ENCODE results near the gene SLC37A3.
"Not testable (repeated sequence)": the region's sequence is repeated elsewhere in the genome, so short reads cannot be mapped to it uniquely, and the experiment has no call there.

The SLC37A3 gene, protein sequence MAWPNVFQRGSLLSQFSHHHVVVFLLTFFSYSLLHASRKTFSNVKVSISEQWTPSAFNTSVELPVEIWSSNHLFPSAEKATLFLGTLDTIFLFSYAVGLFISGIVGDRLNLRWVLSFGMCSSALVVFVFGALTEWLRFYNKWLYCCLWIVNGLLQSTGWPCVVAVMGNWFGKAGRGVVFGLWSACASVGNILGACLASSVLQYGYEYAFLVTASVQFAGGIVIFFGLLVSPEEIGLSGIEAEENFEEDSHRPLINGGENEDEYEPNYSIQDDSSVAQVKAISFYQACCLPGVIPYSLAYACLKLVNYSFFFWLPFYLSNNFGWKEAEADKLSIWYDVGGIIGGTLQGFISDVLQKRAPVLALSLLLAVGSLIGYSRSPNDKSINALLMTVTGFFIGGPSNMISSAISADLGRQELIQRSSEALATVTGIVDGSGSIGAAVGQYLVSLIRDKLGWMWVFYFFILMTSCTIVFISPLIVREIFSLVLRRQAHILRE

DNA sequence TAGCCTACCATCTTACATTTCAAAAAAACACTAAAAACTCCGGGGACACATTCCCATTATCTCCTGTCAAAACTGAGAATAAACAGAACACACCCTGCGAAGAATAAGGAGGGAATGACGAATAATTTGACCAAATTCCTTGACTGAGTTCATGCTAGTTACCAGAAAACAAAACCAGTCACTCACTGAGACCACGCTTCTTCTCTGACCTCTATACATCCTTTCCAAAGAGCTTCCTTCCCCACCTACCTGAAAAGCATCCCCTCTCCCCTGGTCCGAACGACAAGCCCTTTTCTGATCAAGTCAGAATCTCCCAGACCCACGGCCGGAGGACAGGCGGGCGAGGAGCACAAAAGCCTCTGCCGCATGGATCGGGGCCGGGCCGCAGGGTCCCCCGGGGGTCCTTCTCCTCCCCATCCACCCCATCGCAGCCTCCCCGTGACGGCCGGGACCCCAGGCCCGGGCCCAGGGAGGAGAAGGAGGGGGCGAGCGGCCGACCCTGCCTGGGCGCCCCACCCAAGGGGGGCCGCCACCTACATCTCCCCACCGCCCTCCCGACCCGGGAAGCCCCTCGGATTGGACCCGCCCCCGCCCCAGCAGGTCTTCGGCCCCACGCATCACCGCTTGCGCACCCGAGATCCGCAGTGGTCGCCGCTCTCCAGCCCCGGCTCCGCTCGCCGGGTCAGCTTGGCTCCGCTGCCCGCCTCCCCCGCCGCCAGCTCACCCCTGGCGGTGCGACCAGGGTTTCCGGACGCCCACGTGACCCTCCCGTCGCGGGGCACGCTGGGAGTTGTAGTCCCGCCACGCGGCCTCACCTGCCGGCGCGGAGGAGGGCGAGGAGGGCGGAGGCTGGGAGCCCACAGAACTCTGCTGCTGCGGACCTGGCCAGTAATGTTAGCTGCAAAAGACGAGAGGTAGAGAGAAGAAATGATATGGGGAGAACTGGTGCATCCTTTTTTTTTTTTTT is at the start of gene SLC37A3:
Gene SLC37A3 (minus strand): TSS at position 747 of the 967 bp plus-strand sequence. CDS start 16,004 bp downstream, outside the sequence.
- DNase-seq: peak; percentile 80 to 89
- TF ChIP-seq POLR2A (IDR thresholded peaks at IDR 0.05; ENCODE audit: low read length) (peak; percentile 47), GATA1 (IDR thresholded peaks at IDR 0.05; ENCODE audit: low read depth, low read length) (no peak)

DNA sequence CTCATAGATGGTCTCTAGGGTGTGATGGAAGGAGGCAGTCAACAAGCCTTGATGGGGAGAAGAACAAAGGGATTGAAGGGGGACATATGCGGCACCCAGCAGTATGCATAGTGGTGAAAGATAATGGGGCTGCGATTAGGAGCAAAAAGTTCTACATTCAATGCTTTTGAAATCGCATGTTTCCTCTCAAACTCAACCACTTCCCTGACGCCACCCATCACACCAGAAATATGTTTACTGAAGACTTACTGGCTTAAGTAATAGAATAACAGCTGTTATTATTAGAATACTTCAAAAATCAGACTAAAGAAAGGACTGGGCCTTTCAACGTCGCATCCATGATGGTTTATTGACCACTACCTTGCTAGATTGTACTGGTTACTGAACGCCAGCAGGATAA is 49.5 kb upstream of the SLC37A3 start:
- no peak for TF ChIP-seq GATA1 (IDR thresholded peaks at IDR 0.05; ENCODE audit: low read depth, low read length)
- no peak for TF ChIP-seq POLR2A (IDR thresholded peaks at IDR 0.05; ENCODE audit: low read length)
- DNase-seq: no peak

GRCh38 chr7:140446467-140446866 is 48.1 kb upstream of the SLC37A3 start:
- no peak for TF ChIP-seq GATA1 (IDR thresholded peaks at IDR 0.05; ENCODE audit: low read depth, low read length)
- TF ChIP-seq POLR2A (IDR thresholded peaks at IDR 0.05; ENCODE audit: low read length): no peak
- no peak for DNase-seq

DNA sequence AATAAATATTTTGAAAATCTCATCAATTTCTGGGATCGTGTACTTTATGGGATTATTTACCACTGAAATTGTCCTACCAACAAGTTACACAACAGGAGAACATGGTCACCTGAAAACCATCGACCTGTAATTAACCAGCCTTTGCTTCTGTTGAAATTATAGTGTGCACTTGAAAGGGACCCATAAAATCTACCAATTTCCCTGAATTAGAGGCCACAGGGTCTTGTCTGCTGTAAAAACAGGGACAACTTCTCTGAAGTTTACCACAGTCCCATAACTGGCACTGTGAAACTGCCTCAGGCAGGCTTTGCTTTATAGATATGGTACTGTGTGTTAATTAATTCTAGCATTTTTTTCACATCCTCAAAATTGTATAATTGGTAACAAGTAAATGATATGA is 43.2 kb upstream of the SLC37A3 start:
- TF ChIP-seq POLR2A (IDR thresholded peaks at IDR 0.05; ENCODE audit: low read length) (no peak), GATA1 (IDR thresholded peaks at IDR 0.05; ENCODE audit: low read depth, low read length) (no peak)
- no peak for DNase-seq

DNA sequence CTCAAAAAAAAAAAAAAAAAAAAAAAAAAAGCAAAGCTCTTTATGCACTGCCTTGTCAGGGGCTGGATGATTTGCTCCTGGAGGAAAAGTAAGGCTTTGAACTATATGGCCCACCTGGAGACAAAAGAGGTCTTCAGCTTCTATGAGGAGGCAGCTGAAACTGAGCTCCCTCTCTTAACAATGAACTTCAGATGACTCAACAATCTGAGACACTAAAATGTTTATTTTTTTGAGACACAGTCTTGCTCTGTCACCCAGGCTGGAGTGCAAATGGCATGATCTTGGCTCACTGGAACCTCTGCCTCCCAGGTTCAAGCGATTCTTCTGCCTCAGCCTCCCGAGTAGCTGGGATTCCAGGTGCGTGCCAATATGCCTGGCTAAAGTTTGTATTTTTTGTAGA is 42.3 kb upstream of the SLC37A3 start:
- DNase-seq: no peak

DNA sequence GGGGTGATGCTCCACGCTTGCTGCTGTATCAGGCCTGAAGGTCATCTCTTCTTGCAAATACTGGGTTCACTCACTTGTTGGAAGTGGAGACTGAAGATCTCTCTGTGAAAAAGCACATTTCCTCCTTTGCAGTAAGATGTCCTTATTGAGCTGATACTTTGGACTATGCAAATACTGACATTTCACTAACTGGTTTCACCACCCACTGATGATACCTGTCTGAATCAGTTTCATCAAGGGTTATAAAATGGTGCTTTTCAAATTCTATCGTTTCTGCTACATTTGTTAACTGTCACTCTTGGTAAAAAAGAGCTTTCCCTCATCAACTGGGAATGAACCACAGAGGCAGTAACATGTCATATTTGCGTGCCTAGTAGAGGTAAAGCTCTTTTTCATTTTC is 41.0 kb upstream of the SLC37A3 start:
- no peak for TF ChIP-seq GATA1 (IDR thresholded peaks at IDR 0.05; ENCODE audit: low read depth, low read length)
- TF ChIP-seq POLR2A (IDR thresholded peaks at IDR 0.05; ENCODE audit: low read length): no peak
- DNase-seq: no peak

More for the DNA sequence above, 42.3 kb upstream of the SLC37A3 start:
- no peak for TF ChIP-seq POLR2A (IDR thresholded peaks at IDR 0.05; ENCODE audit: low read length)
- no peak for TF ChIP-seq GATA1 (IDR thresholded peaks at IDR 0.05; ENCODE audit: low read depth, low read length)

DNA sequence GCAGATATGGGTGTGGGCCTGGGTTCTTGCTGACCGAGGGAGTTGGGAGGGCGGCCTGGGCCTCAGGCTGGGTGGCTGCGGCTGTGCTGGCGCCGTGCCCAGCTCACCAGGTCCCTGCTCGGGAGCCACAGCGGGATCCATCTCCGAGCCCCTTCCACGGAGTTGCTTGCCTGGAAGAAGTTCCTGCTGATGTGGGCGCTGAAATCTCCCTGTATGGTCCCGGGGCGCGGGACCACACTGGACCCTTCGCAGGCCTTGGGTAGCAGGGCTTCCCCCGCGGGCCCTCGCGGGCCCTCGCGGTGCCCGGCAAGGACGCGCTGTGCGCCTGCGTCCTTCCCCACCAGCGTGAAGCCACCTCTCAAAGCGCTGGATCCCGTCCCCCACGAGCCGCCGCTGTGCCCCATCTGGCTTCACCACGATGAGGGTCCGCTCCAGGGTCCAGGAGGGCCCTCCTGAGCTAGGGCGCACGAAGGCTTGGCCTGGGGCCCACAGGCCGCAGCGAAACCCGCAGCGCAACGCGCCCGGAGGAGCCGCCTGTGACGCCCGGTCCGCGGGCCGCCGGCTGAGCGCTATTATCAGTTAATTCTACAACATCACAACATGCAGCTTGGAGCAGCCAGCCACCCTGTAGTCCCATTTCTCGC is 37.0 kb upstream of the SLC37A3 start:
- DNase-seq: no peak
- TF ChIP-seq GATA1 (IDR thresholded peaks at IDR 0.05; ENCODE audit: low read depth, low read length): no peak
- TF ChIP-seq POLR2A (IDR thresholded peaks at IDR 0.05; ENCODE audit: low read length): no peak

GRCh38 chr7:140433396-140433795 is 35.1 kb upstream of the SLC37A3 start:
- no peak for DNase-seq

GRCh38 chr7:140426130-140426529 is 27.8 kb upstream of the SLC37A3 start:
- no peak for TF ChIP-seq GATA1 (IDR thresholded peaks at IDR 0.05; ENCODE audit: low read depth, low read length)
- TF ChIP-seq POLR2A (IDR thresholded peaks at IDR 0.05; ENCODE audit: low read length): no peak
- no peak for DNase-seq

More at GRCh38 chr7:140433396-140433795, 35.1 kb upstream of the SLC37A3 start:
- TF ChIP-seq GATA1 (IDR thresholded peaks at IDR 0.05; ENCODE audit: low read depth, low read length) (no peak), POLR2A (IDR thresholded peaks at IDR 0.05; ENCODE audit: low read length) (no peak)

DNA sequence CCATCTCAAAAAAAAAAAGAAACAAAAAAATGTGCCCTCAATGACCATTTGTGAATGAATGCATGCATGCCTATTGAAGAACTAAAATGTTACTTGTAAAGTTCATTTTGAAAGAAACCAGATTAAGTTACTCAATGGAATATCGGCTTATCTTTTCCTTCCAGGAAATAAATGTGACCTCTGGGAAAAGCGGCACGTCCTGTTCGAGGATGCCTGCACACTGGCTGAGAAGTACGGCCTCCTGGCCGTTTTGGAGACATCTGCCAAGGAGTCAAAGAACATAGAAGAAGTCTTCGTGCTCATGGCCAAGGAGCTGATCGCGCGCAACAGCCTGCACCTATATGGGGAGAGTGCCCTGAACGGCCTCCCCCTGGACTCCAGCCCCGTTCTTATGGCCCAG is 27.4 kb upstream of the SLC37A3 start:
- DNase-seq: no peak
- no peak for TF ChIP-seq POLR2A (IDR thresholded peaks at IDR 0.05; ENCODE audit: low read length)
- TF ChIP-seq GATA1 (IDR thresholded peaks at IDR 0.05; ENCODE audit: low read depth, low read length): no peak

- no peak for TF ChIP-seq GATA1 (IDR thresholded peaks at IDR 0.05; ENCODE audit: low read depth, low read length)
- no peak for TF ChIP-seq POLR2A (IDR thresholded peaks at IDR 0.05; ENCODE audit: low read length)
- no peak for DNase-seq
Measured at GRCh38 chr7:140423501-140423900, 25.2 kb upstream of the SLC37A3 start.

DNA sequence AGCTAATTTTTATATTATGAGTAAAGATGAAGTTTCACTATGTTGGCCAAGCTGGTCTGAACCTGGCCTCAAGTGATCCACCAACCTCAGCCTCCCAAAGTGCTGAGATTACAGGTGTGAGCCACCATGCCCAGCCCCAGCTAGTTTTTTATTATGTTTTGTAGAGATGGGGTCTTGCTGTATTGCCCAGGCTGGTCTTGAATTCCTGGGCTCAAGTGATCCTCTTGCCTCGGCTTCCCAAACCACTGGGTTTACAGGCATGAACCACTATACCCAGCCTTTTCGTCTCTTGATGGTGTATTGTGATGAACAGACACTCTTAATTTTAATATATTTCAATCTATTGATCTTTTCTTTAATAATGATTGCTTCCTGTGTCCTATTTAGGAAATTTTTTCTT is 23.2 kb upstream of the SLC37A3 start:
- TF ChIP-seq GATA1 (IDR thresholded peaks at IDR 0.05; ENCODE audit: low read depth, low read length): no peak
- no peak for DNase-seq

GRCh38 chr7:140418653-140419052 is 20.3 kb upstream of the SLC37A3 start:
- DNase-seq: no peak
- no peak for TF ChIP-seq GATA1 (IDR thresholded peaks at IDR 0.05; ENCODE audit: low read depth, low read length)
- no peak for TF ChIP-seq POLR2A (IDR thresholded peaks at IDR 0.05; ENCODE audit: low read length)

DNA sequence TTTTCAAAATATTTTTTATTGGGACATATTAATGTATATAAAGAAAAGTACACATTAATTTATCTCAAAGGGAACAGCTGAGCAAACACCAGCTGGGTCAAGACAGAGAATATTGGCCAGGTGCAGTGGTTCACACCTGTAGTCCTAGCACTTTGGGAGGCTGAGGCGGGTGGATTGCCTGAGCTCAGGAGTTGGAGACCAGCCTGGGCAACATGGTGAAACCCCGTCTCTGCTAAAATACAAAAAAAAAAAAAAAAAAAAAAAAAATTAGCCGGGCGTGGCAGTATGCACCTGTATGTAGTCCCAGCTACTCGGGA is 19.8 kb upstream of the SLC37A3 start:
- not testable (repeated sequence) for DNase-seq
